ENCODE measurements around the gene RANBP3L. TPM values are rescaled to one million over a fixed set of nuclear protein-coding genes. Genes with fewer than 3 reads are reported as not detected.
A peak's percentile ranks its signal among the peaks of the same experiment; 100 is the strongest.

RANBP3L gene, protein sequence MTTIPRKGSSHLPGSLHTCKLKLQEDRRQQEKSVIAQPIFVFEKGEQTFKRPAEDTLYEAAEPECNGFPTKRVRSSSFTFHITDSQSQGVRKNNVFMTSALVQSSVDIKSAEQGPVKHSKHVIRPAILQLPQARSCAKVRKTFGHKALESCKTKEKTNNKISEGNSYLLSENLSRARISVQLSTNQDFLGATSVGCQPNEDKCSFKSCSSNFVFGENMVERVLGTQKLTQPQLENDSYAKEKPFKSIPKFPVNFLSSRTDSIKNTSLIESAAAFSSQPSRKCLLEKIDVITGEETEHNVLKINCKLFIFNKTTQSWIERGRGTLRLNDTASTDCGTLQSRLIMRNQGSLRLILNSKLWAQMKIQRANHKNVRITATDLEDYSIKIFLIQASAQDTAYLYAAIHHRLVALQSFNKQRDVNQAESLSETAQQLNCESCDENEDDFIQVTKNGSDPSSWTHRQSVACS
- not detected in 2 replicates for total RNA-seq (2012; rRNA removed)
- polyA plus RNA-seq (2012; rRNA removed): not detected in 2 replicates
- not detected in 2 replicates for polyA plus RNA-seq (2012; cell fraction: cytosol; rRNA removed)
- polyA plus RNA-seq (2012; cell fraction: nucleus; rRNA removed; ENCODE audit: low replicate concordance): not detected in 2 replicates
- percentile 7 among the genes with signal in this experiment for Bru-seq, nascent RNA
- percentile 13 among the genes with signal in this experiment for BruChase-seq, experiment 1, labeled RNA remaining after a 6-hour chase
- BruChase-seq, experiment 2, labeled RNA remaining after a 2-hour chase: percentile 11 among the genes with signal in this experiment
- long read RNA-seq: 0 reads

DNA sequence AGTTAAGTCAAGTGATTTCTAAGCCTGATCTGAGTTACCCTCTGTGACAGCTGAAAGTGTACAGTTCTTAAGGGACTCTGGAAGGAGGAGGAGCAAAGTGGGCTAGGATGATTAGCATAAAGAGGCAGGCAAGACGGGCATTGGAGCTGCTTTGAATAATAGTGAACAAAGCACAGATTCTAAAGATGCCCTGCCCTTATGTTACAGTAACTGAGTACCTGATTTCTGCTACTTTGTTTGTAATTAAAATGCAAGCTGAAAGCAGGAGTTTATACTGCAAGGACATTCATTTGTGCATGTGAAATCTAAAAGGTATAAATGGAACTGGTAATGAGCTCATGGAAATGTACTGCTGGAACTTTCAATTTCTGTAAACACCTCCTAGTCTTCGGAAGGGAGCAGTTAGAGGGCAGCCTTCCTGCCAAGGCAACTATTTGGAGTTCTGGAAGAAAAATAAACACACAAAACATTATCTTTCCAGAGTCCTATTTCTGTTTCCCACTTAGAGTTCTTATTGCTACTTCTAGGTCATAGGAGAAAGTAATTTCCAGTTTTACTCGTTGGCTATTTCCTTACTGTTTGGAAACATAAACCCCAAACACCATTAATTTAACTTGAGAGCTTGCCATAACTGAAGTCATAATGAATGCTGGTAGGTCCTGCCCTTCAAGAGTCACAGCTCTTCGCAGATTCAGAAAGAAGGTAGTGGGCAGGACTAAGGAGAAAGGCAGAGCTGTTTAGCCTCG lies at the start of gene RANBP3L:
Gene RANBP3L (minus strand): TSS at position 45 of the 746 bp plus-strand sequence. CDS start 486 bp downstream, outside the sequence.
- TF ChIP-seq RFX5 (IDR thresholded peaks at IDR 0.05; ENCODE audit: low read depth, low read length): no peak
- TF ChIP-seq RCOR1 (IDR thresholded peaks at IDR 0.05; ENCODE audit: insufficient replicate concordance, low read length): no peak
- TF ChIP-seq, protein P1, sequence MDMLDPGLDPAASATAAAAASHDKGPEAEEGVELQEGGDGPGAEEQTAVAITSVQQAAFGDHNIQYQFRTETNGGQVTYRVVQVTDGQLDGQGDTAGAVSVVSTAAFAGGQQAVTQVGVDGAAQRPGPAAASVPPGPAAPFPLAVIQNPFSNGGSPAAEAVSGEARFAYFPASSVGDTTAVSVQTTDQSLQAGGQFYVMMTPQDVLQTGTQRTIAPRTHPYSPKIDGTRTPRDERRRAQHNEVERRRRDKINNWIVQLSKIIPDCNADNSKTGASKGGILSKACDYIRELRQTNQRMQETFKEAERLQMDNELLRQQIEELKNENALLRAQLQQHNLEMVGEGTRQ (IDR thresholded peaks at IDR 0.05; ENCODE audit: low read depth, low read length): no peak
- TF ChIP-seq RAD21 (IDR thresholded peaks at IDR 0.05; ENCODE audit: low read length): no peak
- TF ChIP-seq, protein P2, sequence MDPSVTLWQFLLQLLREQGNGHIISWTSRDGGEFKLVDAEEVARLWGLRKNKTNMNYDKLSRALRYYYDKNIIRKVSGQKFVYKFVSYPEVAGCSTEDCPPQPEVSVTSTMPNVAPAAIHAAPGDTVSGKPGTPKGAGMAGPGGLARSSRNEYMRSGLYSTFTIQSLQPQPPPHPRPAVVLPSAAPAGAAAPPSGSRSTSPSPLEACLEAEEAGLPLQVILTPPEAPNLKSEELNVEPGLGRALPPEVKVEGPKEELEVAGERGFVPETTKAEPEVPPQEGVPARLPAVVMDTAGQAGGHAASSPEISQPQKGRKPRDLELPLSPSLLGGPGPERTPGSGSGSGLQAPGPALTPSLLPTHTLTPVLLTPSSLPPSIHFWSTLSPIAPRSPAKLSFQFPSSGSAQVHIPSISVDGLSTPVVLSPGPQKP (IDR thresholded peaks at IDR 0.05; ENCODE audit: borderline replicate concordance, low read depth, low read length): no peak
- TF ChIP-seq, protein P3, sequence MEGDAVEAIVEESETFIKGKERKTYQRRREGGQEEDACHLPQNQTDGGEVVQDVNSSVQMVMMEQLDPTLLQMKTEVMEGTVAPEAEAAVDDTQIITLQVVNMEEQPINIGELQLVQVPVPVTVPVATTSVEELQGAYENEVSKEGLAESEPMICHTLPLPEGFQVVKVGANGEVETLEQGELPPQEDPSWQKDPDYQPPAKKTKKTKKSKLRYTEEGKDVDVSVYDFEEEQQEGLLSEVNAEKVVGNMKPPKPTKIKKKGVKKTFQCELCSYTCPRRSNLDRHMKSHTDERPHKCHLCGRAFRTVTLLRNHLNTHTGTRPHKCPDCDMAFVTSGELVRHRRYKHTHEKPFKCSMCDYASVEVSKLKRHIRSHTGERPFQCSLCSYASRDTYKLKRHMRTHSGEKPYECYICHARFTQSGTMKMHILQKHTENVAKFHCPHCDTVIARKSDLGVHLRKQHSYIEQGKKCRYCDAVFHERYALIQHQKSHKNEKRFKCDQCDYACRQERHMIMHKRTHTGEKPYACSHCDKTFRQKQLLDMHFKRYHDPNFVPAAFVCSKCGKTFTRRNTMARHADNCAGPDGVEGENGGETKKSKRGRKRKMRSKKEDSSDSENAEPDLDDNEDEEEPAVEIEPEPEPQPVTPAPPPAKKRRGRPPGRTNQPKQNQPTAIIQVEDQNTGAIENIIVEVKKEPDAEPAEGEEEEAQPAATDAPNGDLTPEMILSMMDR (conservative IDR thresholded peaks at IDR 0.05; ENCODE audit: low read depth, low read length): no peak
- TF ChIP-seq BHLHE40 (IDR thresholded peaks at IDR 0.05; ENCODE audit: low read depth, low read length): no peak
- no peak for TF ChIP-seq MAFK (IDR thresholded peaks at IDR 0.05; ENCODE audit: low read depth, low read length)
- no peak within 1 kb of the TSS for H2AK9ac ChIP-seq (replicated peaks; ENCODE audit: low read depth, low read length, poor library complexity)
- no peaks in the 10 kb centered on the region for H3K36me3 ChIP-seq (ENCODE audit: control insufficient read depth, insufficient read depth, low read length)
- no peak within 1 kb of the TSS for H3K18ac ChIP-seq (ENCODE audit: low read depth, low read length)
- dilution Hi-C loops (cut with HindIII; ENCODE audit: low sequenced_read_pairs, unreplicated experiment): no loop called here
- no peak within 1 kb of the TSS for H3K14ac ChIP-seq (replicated peaks; ENCODE audit: low read depth, low read length)
- H3K56ac ChIP-seq (ENCODE audit: extremely low read depth, insufficient read depth, low read length): no peak within 1 kb of the TSS
- no peaks in the 10 kb centered on the region; the same call in 1 of the 2 replicates for H3K27me3 ChIP-seq (ENCODE audit: control insufficient read depth, insufficient read depth, low read length)
- H3K4me1 ChIP-seq (ENCODE audit: control insufficient read depth, insufficient read depth, low read length): peaks cover 8% of the 10 kb centered on the region
- H2AK5ac ChIP-seq (ENCODE audit: low read depth, low read length): no peak within 1 kb of the TSS
- H2BK20ac ChIP-seq (ENCODE audit: low read depth, low read length): no peak within 1 kb of the TSS
- no peak within 1 kb of the TSS for H3K23ac ChIP-seq (ENCODE audit: low read depth, low read length)
- no peaks in the 10 kb centered on the region for H4K20me1 ChIP-seq (ENCODE audit: insufficient read depth, low read length)
- no peak within 1 kb of the TSS for H3K9ac ChIP-seq (ENCODE audit: low read depth, low read length)
- no peaks in the 10 kb centered on the region for H3K9me1 ChIP-seq (ENCODE audit: insufficient read depth, low read length)
- intact Hi-C loops (cut with micrococcal nuclease): loop anchor here (10.0 kb wide), 2 partner anchors 393 to 517 kb away; no protein-coding TSS in a partner anchor
- no TSS peak for BruUV-seq (replicated peaks)
- H4K5ac ChIP-seq (ENCODE audit: low read depth, low read length): no peak within 1 kb of the TSS
- DNase-seq (peak; percentile 56), ATAC-seq (ENCODE audit: low read depth) (peak; percentile 69)
- H3K4me2 ChIP-seq (ENCODE audit: low read depth, low read length): peak within 1 kb of the TSS; percentile 64
- in situ Hi-C loops (cut with MboI; ENCODE audit: low sequenced_read_pairs): loop anchor here (10.0 kb wide), 2 partner anchors 77 to 127 kb away; no protein-coding TSS in a partner anchor
- H2AFZ ChIP-seq (replicated peaks; ENCODE audit: low read length, poor library complexity): no peak within 1 kb of the TSS
- no peak within 1 kb of the TSS for H4K8ac ChIP-seq (ENCODE audit: low read depth in 2 of 2, low read length in 2 of 2)
- H2BK120ac ChIP-seq (ENCODE audit: low read depth, low read length): no peak within 1 kb of the TSS
- H2BK15ac ChIP-seq (ENCODE audit: low read depth, low read length): no peak within 1 kb of the TSS
- H2BK5ac ChIP-seq (ENCODE audit: low read depth, low read length, poor library complexity, severe bottlenecking): no peak within 1 kb of the TSS
- WGBS, 2 experiments (ENCODE audit: extremely low coverage in 2 of 2, insufficient read length in 1 of 2): no CpG with 5 or more reads among the region's 5 CpGs
- ChIA-PET POLR2A (ENCODE audit: unreplicated experiment) (no interaction called here), CTCF (interaction anchor here (1.0 to 1.7 kb wide), 3 partner anchors 37 to 394 kb away, joined by 4 to 9 read pairs (median 4); no protein-coding TSS in a partner anchor)
- no peak within 1 kb of the TSS for H4K91ac ChIP-seq (ENCODE audit: insufficient read depth, low read depth, low read length)
- no peak within 1 kb of the TSS; the same call in 1 of the 2 replicates for H3K27ac ChIP-seq (ENCODE audit: insufficient read depth, low read length)
- no peaks in the 10 kb centered on the region for H3K79me1 ChIP-seq (ENCODE audit: low read depth in 1 of 2, low read length in 2 of 2)
- H3K4ac ChIP-seq (ENCODE audit: low read depth, low read length): no peak within 1 kb of the TSS
- no peak within 1 kb of the TSS for H3K4me3 ChIP-seq (ENCODE audit: insufficient read depth, low read depth, low read length)
- no peaks in the 10 kb centered on the region for H3K9me3 ChIP-seq (ENCODE audit: control insufficient read depth, insufficient read depth, low read length)

Measured in IMR-90 (cell line).